WTC11 (cell line): ENCODE results near the gene CDH16.
A peak's percentile ranks its signal among the peaks of the same experiment; 100 is the strongest.

Experiments
- ARID4B ChIP-seq: sonication (generic); formaldehyde crosslinking; IDR thresholded peaks from 2 replicates; pipeline ENCODE4 v1.8.0; 2023; ENCODE audit warnings: missing genetic modification reagents, mild to moderate bottlenecking, borderline replicate concordance
- CTCF ChIP-seq: fragments of 200-600 bp; IDR thresholded peaks from 2 replicates; pipeline ENCODE4 v1.8.0; 2022; ENCODE audit warnings: antibody characterized with exemption
- E2F4 ChIP-seq: sonication (generic); formaldehyde crosslinking; IDR thresholded peaks from 2 replicates; pipeline ENCODE4 v1.8.1; 2022; ENCODE audit warnings: low read depth, mild to moderate bottlenecking, moderate library complexity, missing genetic modification reagents, borderline replicate concordance
- ELF4 ChIP-seq: sonication (generic); formaldehyde crosslinking; IDR thresholded peaks from 2 replicates; pipeline ENCODE4 v1.8.1; 2022; ENCODE audit warnings: low read depth, mild to moderate bottlenecking, moderate library complexity, missing genetic modification reagents
- KAT7 ChIP-seq: sonication (generic); formaldehyde crosslinking; IDR thresholded peaks from 2 replicates; pipeline ENCODE4 v1.8.1; 2023; ENCODE audit warnings: missing genetic modification reagents, mild to moderate bottlenecking, borderline replicate concordance
- MAX ChIP-seq: sonication (generic); formaldehyde crosslinking; IDR thresholded peaks from 2 replicates; pipeline ENCODE4 v1.8.0; 2022; ENCODE audit warnings: mild to moderate bottlenecking, missing genetic modification reagents
- PRDM15 ChIP-seq: sonication (generic); formaldehyde crosslinking; IDR thresholded peaks from 2 replicates; pipeline ENCODE4 v1.8.0; 2022; ENCODE audit warnings: missing genetic modification reagents
- ZNF138 ChIP-seq: sonication (generic); formaldehyde crosslinking; conservative IDR thresholded peaks from 2 replicates; pipeline ENCODE4 v1.8.1; 2022; ENCODE audit warnings: mild to moderate bottlenecking, moderate library complexity, missing genetic modification reagents
- ZSCAN18 ChIP-seq: fragments of 250-450 bp; sonication (Bioruptor Pico); IDR thresholded peaks from 2 replicates; pipeline ENCODE4 v2.1.2; 2022; ENCODE audit warnings: mild to moderate bottlenecking, moderate library complexity

GRCh38 chr16:66880288-66881013, 38.2 kb downstream of the CDH16 start, which contains the start of gene PDP2:
- no peak for TF ChIP-seq ARID4B (CRISPR knock-in tag)
- peak; percentile 83 for TF ChIP-seq MAX (CRISPR knock-in tag)
- no peak for TF ChIP-seq CTCF
- no peak for TF ChIP-seq ELF4 (CRISPR knock-in tag)
- no peak for TF ChIP-seq PRDM15 (CRISPR knock-in tag)
- TF ChIP-seq ZNF138, result no peak
- no peak for TF ChIP-seq ZSCAN18
- TF ChIP-seq KAT7, result no peak
- TF ChIP-seq E2F4 (CRISPR knock-in tag), result no peak
